ENCODE measurements around the gene ORC6. TPM values are rescaled to one million over a fixed set of nuclear protein-coding genes. Genes with fewer than 3 reads are reported as not detected.

The ORC6 gene
- total RNA-seq, 1 experiment from 2014 or later, result 68.6 TPM

- no peaks in the 10 kb centered on the region for H3K27me3 ChIP-seq (ENCODE audit: control insufficient read depth, insufficient read depth, low read length)
- H3K36me3 ChIP-seq (replicated peaks; ENCODE audit: control insufficient read depth, insufficient read depth, low read length), result peaks cover 15% of the 10 kb centered on the region
- H3K4me3 ChIP-seq (ENCODE audit: insufficient read depth, low read depth, low read length), result peak within 1 kb of the TSS; percentile 99
- DNase-seq, result peak; percentile 97
These were observed 650 bp upstream of the ORC6 start, which contains the start of gene VPS35 for GRCh38 chr16:46688654-46689364. TSS of gene VPS35 (minus strand) at chr16:46689178. CDS start at chr16:46689133, 45 bp downstream.

DNA sequence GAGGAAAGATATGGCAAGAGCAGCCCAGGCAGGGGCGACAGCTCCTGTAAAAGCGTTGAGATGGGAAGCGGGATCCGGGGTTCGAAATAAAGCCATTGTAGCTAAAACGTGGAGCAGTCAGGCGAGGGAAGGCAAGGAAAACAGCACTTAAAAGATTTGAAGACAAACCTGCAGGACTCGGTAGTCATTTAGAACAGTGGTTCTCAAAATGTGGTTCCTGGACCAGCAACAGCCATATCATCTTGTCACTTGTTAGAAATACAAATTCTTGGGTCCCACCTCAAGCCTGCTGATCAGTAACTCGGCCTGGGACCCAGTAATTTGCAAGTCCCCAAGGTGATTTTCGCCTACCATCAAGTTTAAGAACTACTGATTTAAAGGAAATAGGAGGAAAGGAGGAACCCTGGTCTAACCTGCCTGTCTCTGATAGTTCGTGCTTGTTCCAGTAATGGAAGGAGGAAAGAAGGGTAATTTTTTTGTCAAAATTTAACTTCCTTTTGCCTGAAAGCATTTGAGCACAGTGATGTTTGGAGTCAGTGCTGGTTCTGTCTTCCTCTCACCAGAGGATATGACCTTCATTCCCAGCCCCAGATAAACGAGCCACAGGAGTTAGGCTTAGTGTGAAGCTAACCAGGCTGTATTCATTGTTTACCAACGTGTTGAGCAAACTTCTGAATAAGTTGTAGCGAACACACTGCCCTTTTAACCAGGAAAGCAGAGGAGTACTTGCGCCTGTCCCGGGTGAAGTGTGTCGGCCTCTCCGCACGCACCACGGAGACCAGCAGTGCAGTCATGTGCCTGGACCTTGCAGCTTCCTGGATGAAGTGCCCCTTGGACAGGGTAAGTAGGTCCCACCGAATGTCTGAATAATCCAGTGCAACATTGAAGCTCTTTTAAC is 1.1 kb downstream of the ORC6 start:
- Histone ChIP-seq H3K27me3 (ENCODE audit: control insufficient read depth, insufficient read depth, low read length) (no peaks in the 10 kb centered on the region), H3K36me3 (replicated peaks; ENCODE audit: control insufficient read depth, insufficient read depth, low read length) (peaks cover 23% of the 10 kb centered on the region), H3K4me3 (ENCODE audit: insufficient read depth, low read depth, low read length) (peak overlapping the region; percentile 99)
- no peak for DNase-seq

- H3K27me3 ChIP-seq (ENCODE audit: control insufficient read depth, insufficient read depth, low read length), result no peaks in the 10 kb centered on the region
- peaks cover 29% of the 10 kb centered on the region for H3K36me3 ChIP-seq (replicated peaks; ENCODE audit: control insufficient read depth, insufficient read depth, low read length)
- no peak overlapping the region for H3K4me3 ChIP-seq (ENCODE audit: insufficient read depth, low read depth, low read length)
- no peak for DNase-seq
These were observed 2.3 kb downstream of the ORC6 start for GRCh38 chr16:46691726-46692125.

DNA sequence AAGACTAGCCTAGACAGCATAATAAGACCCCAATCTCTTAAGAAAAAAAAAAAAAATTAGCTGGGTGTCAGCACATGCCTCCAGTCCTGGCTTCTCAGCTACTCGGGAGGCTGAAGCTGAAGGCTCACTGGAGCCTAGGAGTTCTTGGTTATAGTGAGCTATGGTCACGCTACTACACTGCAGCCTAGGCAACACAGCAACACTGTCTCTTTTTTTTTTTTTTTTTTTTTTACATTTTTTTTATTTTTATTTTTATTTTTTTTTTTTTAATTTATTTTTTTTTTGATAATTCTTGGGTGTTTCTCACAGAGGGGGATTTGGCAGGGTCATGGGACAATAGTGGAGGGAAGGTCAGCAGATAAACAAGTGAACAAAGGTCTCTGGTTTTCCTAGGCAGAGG is 4.1 kb downstream of the ORC6 start:
- no peak for DNase-seq
- Histone ChIP-seq H3K36me3 (replicated peaks; ENCODE audit: control insufficient read depth, insufficient read depth, low read length) (peaks cover 37% of the 10 kb centered on the region), H3K27me3 (ENCODE audit: control insufficient read depth, insufficient read depth, low read length) (no peaks in the 10 kb centered on the region), H3K4me3 (ENCODE audit: insufficient read depth, low read depth, low read length) (no peak overlapping the region)

DNA sequence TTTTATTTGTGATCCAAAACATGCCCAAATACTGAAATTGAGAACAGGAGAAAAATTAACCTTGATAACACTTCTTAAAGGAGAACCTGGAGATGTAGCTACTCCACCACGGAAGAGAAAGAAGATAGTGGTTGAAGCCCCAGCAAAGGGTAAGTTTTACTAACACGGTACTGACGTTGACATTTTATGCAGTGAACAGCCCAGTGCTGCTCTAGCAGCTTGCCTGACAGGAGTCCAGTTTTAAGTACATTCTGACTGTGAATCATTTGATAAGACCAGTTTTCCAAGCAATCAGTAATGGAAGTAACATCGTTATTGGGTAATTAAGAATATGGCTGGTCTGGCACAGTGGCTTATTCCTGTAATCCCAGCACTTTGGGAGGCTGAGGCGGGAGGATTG is 6.5 kb downstream of the ORC6 start:
- H3K27me3 ChIP-seq (ENCODE audit: control insufficient read depth, insufficient read depth, low read length), result no peaks in the 10 kb centered on the region
- DNase-seq, result no peak
- no peak overlapping the region for H3K4me3 ChIP-seq (ENCODE audit: insufficient read depth, low read depth, low read length)
- peaks cover 38% of the 10 kb centered on the region for H3K36me3 ChIP-seq (replicated peaks; ENCODE audit: control insufficient read depth, insufficient read depth, low read length)

GRCh38 chr16:46696957-46697356 is 7.5 kb downstream of the ORC6 start:
- H3K36me3 ChIP-seq (replicated peaks; ENCODE audit: control insufficient read depth, insufficient read depth, low read length), result peaks cover 31% of the 10 kb centered on the region
- no peaks in the 10 kb centered on the region for H3K27me3 ChIP-seq (ENCODE audit: control insufficient read depth, insufficient read depth, low read length)
- DNase-seq, result no peak
- no peak overlapping the region for H3K4me3 ChIP-seq (ENCODE audit: insufficient read depth, low read depth, low read length)

- H3K27me3 ChIP-seq (ENCODE audit: control insufficient read depth, insufficient read depth, low read length), result no peaks in the 10 kb centered on the region
- DNase-seq, result no peak
- H3K36me3 ChIP-seq (replicated peaks; ENCODE audit: control insufficient read depth, insufficient read depth, low read length), result peaks cover 18% of the 10 kb centered on the region
- no peak overlapping the region for H3K4me3 ChIP-seq (ENCODE audit: insufficient read depth, low read depth, low read length)
These were observed 10.6 kb downstream of the ORC6 start for GRCh38 chr16:46700048-46700447.

DNA sequence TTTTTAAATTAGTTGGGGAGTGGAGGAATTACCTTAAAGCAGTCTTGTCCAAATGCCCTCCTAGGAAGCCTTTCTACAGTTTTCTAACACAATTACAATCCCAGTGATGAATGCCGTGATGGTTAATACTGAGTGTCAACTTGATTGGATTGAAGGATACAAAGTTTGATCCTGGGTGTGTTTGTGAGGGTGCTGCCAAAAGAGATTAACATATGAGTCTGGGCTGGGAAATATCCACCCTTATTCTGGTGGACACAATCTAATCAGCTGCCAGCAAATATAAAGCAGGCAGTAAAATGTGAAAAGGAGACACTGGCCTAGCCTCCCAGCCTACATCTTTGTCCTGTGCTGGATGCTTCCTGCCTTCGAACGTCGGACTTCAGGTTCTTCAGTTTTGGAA is 12.2 kb downstream of the ORC6 start:
- H3K27me3 ChIP-seq (ENCODE audit: control insufficient read depth, insufficient read depth, low read length), result no peaks in the 10 kb centered on the region
- H3K36me3 ChIP-seq (replicated peaks; ENCODE audit: control insufficient read depth, insufficient read depth, low read length), result peaks cover 9% of the 10 kb centered on the region
- H3K4me3 ChIP-seq (ENCODE audit: insufficient read depth, low read depth, low read length), result no peak overlapping the region
- DNase-seq, result no peak

DNA sequence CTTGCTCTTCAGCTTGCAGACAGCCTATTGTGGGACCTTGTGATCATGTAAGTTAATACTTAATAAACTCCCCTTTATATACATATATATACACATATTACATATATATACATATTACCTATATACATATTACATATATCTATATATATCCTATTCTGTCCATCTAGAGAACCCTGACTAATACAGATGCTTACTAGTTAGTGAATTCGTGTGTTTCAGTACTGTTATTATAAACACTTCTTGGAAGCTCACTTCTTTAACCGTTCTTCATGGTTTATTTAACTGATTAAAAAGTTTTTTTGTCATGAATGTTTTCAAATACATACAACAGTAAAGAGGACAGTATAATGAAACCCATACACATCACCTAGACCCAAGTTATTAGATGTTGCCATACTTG is 12.6 kb downstream of the ORC6 start:
- H3K36me3 ChIP-seq (replicated peaks; ENCODE audit: control insufficient read depth, insufficient read depth, low read length), result peaks cover 8% of the 10 kb centered on the region
- H3K27me3 ChIP-seq (ENCODE audit: control insufficient read depth, insufficient read depth, low read length), result no peaks in the 10 kb centered on the region
- DNase-seq, result no peak
- no peak overlapping the region for H3K4me3 ChIP-seq (ENCODE audit: insufficient read depth, low read depth, low read length)

DNA sequence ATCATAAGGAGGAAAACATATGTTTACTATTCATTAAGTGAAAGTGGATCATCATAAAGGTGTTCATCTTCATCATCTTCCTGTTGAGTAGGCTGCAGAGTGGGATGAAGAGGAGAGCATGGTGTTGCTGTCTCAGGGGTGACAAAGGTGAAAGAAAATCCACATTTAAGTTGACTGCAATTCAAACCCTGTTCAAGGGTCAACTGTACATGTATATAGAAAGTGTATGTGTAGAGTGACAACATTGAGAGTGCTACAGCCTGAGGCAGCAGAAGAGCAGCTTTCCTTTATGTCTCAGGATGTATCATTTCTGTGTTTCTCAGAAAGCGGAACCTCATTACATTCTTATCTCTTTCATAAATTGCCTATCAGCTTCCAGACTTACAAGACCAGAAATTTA is 17.2 kb downstream of the ORC6 start:
- no peak for DNase-seq
- no peaks in the 10 kb centered on the region for H3K27me3 ChIP-seq (ENCODE audit: control insufficient read depth, insufficient read depth, low read length)
- no peaks in the 10 kb centered on the region for H3K36me3 ChIP-seq (replicated peaks; ENCODE audit: control insufficient read depth, insufficient read depth, low read length)
- no peak overlapping the region for H3K4me3 ChIP-seq (ENCODE audit: insufficient read depth, low read depth, low read length)

DNA sequence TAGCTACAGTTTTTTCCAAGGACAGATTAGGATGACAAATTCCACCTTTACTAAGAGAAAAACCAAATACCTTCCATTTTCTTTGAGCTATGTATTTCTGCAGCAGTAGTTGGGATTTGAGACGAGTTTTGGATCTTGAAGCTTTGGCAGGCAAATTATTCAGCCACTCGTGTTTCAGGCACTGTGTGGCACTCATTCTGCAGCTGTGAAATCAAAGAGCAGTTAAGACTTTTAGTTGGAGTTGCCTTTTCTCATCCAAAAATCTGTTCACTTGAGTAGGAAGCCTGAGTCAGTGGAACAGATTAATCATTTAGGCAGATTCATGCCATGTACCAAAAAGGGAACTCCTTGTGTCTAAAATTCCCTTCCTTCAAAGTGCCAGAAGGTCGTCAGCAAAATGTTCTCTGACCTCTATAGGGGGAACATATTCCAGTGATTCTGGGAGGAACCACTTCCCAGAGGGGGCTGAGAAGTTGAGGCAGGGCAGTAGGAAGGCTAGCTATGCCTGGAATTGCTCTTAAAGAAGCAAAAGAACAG is 20.1 kb downstream of the ORC6 start:
- no peaks in the 10 kb centered on the region for H3K27me3 ChIP-seq (ENCODE audit: control insufficient read depth, insufficient read depth, low read length)
- no peaks in the 10 kb centered on the region for H3K36me3 ChIP-seq (replicated peaks; ENCODE audit: control insufficient read depth, insufficient read depth, low read length)
- DNase-seq, result no peak
- no peak overlapping the region for H3K4me3 ChIP-seq (ENCODE audit: insufficient read depth, low read depth, low read length)

DNA sequence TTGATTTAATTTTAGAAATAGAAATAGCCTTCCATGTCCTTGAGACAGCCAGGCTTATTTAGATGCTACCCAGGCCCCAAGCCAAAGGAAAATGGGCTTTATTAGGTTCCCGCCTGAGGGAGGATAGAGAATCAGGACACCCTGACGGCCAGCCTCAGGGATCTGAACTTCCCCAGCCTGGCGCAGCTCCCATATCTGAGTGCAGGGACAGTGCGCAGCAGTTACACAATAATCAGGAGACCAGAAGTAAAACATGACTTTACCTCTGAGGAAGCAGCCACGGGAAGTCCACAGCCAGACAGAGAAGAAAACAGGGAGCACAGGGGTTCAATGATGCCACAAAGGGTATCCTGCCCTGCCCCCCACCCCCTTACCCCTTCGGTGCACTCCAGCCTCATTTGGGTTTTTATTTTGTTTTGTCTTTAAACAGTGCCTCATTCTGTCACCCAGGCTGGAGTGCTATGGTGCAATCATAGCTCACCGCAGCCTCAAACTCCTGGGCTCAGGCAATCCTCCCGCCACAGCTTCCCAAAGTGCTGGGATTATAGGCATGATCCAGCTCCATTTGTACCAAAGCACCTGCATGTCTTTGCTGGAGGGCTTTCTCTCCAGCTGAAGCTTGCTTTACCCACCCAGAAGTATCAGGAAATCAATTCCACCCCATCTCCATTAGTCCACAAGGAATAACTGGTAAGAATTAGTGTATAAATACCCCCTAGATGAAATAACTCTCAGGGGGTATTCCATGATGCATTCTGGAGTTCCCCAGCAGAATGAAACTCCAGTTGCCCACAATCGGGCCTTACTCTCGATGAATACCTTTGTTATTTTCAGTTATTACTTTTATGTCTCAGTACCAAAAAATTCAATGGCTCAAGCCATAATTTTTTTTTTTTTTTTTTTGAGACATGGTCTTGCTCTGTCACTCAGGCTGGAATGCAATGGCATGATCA is 21.9 kb downstream of the ORC6 start:
- Histone ChIP-seq H3K36me3 (replicated peaks; ENCODE audit: control insufficient read depth, insufficient read depth, low read length) (no peaks in the 10 kb centered on the region), H3K4me3 (ENCODE audit: insufficient read depth, low read depth, low read length) (no peak overlapping the region), H3K27me3 (ENCODE audit: control insufficient read depth, insufficient read depth, low read length) (no peaks in the 10 kb centered on the region)
- no peak for DNase-seq

- Histone ChIP-seq H3K4me3 (ENCODE audit: insufficient read depth, low read depth, low read length) (no peak overlapping the region), H3K27me3 (ENCODE audit: control insufficient read depth, insufficient read depth, low read length) (no peaks in the 10 kb centered on the region), H3K36me3 (replicated peaks; ENCODE audit: control insufficient read depth, insufficient read depth, low read length) (no peaks in the 10 kb centered on the region)
- no peak for DNase-seq
These were observed 23.5 kb downstream of the ORC6 start for GRCh38 chr16:46712911-46713310.

- Histone ChIP-seq H3K4me3 (ENCODE audit: insufficient read depth, low read depth, low read length) (no peak overlapping the region), H3K36me3 (replicated peaks; ENCODE audit: control insufficient read depth, insufficient read depth, low read length) (no peaks in the 10 kb centered on the region), H3K27me3 (ENCODE audit: control insufficient read depth, insufficient read depth, low read length) (no peaks in the 10 kb centered on the region)
- no peak for DNase-seq
These were observed 24.2 kb downstream of the ORC6 start for GRCh38 chr16:46713634-46714033.

All from H7 (cell line).